ENCODE measurements around the gene WDHD1.
"Not testable (repeated sequence)": the region's sequence is repeated elsewhere in the genome, so short reads cannot be mapped to it uniquely, and the experiment has no call there.

The WDHD1 gene

GRCh38 chr14:54946500-54946899, 80.4 kb downstream of the WDHD1 start:
- DNase-seq: no peak

- DNase-seq: no peak
Observed at GRCh38 chr14:54944737-54945391, 82.0 kb downstream of the WDHD1 start.

- DNase-seq: no peak
Observed at GRCh38 chr14:54942913-54943312, 84.0 kb downstream of the WDHD1 start.

GRCh38 chr14:54936816-54937215, 90.1 kb downstream of the WDHD1 start:
- no peak for DNase-seq

GRCh38 chr14:54935958-54936357, 90.9 kb downstream of the WDHD1 start:
- DNase-seq: no peak

GRCh38 chr14:54935100-54935499, 91.8 kb downstream of the WDHD1 start:
- DNase-seq: no peak

GRCh38 chr14:54933006-54933405, 93.9 kb downstream of the WDHD1 start:
- no peak for DNase-seq

GRCh38 chr14:54931598-54932340, 95.1 kb downstream of the WDHD1 start:
- DNase-seq: no peak

- DNase-seq: no peak
Observed at GRCh38 chr14:54931101-54931500, 95.8 kb downstream of the WDHD1 start.

GRCh38 chr14:54929556-54929955, 97.3 kb downstream of the WDHD1 start:
- DNase-seq: no peak

GRCh38 chr14:54928216-54928615, 98.7 kb downstream of the WDHD1 start:
- no peak for DNase-seq

GRCh38 chr14:54927551-54927950, 99.3 kb downstream of the WDHD1 start:
- no peak for DNase-seq

GRCh38 chr14:54926570-54926969, 100.3 kb downstream of the WDHD1 start:
- not testable (repeated sequence) for DNase-seq

- no peak for DNase-seq
Observed at GRCh38 chr14:54922598-54922997, 104.3 kb downstream of the WDHD1 start.

GRCh38 chr14:54920052-54920451, 106.8 kb downstream of the WDHD1 start:
- DNase-seq: no peak

GRCh38 chr14:54919330-54919729, 107.6 kb downstream of the WDHD1 start:
- DNase-seq: no peak

GRCh38 chr14:54918427-54918826, 108.5 kb downstream of the WDHD1 start:
- no peak for DNase-seq

- DNase-seq: no peak
Observed at GRCh38 chr14:54916101-54916500, 110.8 kb downstream of the WDHD1 start.

GRCh38 chr14:54909817-54910558, 116.9 kb downstream of the WDHD1 start:
- no peak for DNase-seq

GRCh38 chr14:54908973-54909372, 117.9 kb downstream of the WDHD1 start:
- not testable (repeated sequence) for DNase-seq

GRCh38 chr14:54908190-54908589, 118.7 kb downstream of the WDHD1 start:
- no peak for DNase-seq

- no peak for DNase-seq
Observed at GRCh38 chr14:54906075-54906474, 120.8 kb downstream of the WDHD1 start.

- peak; percentile 21 for DNase-seq
Observed at GRCh38 chr14:54902521-54903420, 124.1 kb downstream of the WDHD1 start, which contains the start of gene GCH1. Gene GCH1 (minus strand): TSS chr14:54902826. CDS start chr14:54902663, 163 bp downstream.
